ENCODE data around the gene KHNYN.

KHNYN gene

GRCh38 chr14:24422694-24423601 lies 6.8 kb upstream of the KHNYN start:
- DNase-seq = no peak
- TF ChIP-seq POLR2A (IDR thresholded peaks at IDR 0.05; ENCODE audit: low read length) (peak; percentile 5), GATA1 (IDR thresholded peaks at IDR 0.05; ENCODE audit: low read depth, low read length) (no peak)

- no peak for TF ChIP-seq GATA1 (IDR thresholded peaks at IDR 0.05; ENCODE audit: low read depth, low read length)
- no peak for TF ChIP-seq POLR2A (IDR thresholded peaks at IDR 0.05; ENCODE audit: low read length)
- peak; percentile 90 for DNase-seq
Measured at GRCh38 chr14:24425704-24426103, 4.0 kb upstream of the KHNYN start.

GRCh38 chr14:24426150-24426911 lies 3.4 kb upstream of the KHNYN start:
- DNase-seq = no peak
- TF ChIP-seq POLR2A (IDR thresholded peaks at IDR 0.05; ENCODE audit: low read length) (no peak), GATA1 (IDR thresholded peaks at IDR 0.05; ENCODE audit: low read depth, low read length) (no peak)

GRCh38 chr14:24426912-24427536 lies 2.7 kb upstream of the KHNYN start:
- no peak for TF ChIP-seq POLR2A (IDR thresholded peaks at IDR 0.05; ENCODE audit: low read length)
- TF ChIP-seq GATA1 (IDR thresholded peaks at IDR 0.05; ENCODE audit: low read depth, low read length) = no peak
- DNase-seq = peak in 1 of 2 experiments; percentile 25

- TF ChIP-seq POLR2A (IDR thresholded peaks at IDR 0.05; ENCODE audit: low read length) = no peak
- no peak for TF ChIP-seq GATA1 (IDR thresholded peaks at IDR 0.05; ENCODE audit: low read depth, low read length)
- no peak for DNase-seq
Measured at GRCh38 chr14:24427537-24428508, 1.9 kb upstream of the KHNYN start.

- no peak for DNase-seq
- TF ChIP-seq POLR2A (IDR thresholded peaks at IDR 0.05; ENCODE audit: low read length) (no peak), GATA1 (IDR thresholded peaks at IDR 0.05; ENCODE audit: low read depth, low read length) (no peak)
Measured at GRCh38 chr14:24428628-24429394, 943 bp upstream of the KHNYN start.

GRCh38 chr14:24430143-24430681 lies 458 bp downstream of the KHNYN start:
- peak; percentile 40 for TF ChIP-seq POLR2A (IDR thresholded peaks at IDR 0.05; ENCODE audit: low read length)
- no peak for TF ChIP-seq GATA1 (IDR thresholded peaks at IDR 0.05; ENCODE audit: low read depth, low read length)
- peak; percentile 85 to 89 for DNase-seq

GRCh38 chr14:24430682-24431568 lies 1.2 kb downstream of the KHNYN start:
- peak in 1 of 2 experiments; percentile 43 for DNase-seq
- TF ChIP-seq POLR2A (IDR thresholded peaks at IDR 0.05; ENCODE audit: low read length) = no peak

GRCh38 chr14:24431569-24432258 lies 2.0 kb downstream of the KHNYN start:
- DNase-seq = peak; percentile 94 to 97
- TF ChIP-seq POLR2A (IDR thresholded peaks at IDR 0.05; ENCODE audit: low read length) (no peak), GATA1 (IDR thresholded peaks at IDR 0.05; ENCODE audit: low read depth, low read length) (no peak)

GRCh38 chr14:24432259-24433131 lies 2.7 kb downstream of the KHNYN start:
- TF ChIP-seq GATA1 (IDR thresholded peaks at IDR 0.05; ENCODE audit: low read depth, low read length) (no peak), POLR2A (IDR thresholded peaks at IDR 0.05; ENCODE audit: low read length) (no peak)
- DNase-seq = no peak

All from erythroblast (primary cell).